Measurements from ENCODE around the gene DGCR2.
A peak's percentile ranks its signal among the peaks of the same experiment; 100 is the strongest.
"Not testable (repeated sequence)": the region's sequence is repeated elsewhere in the genome, so short reads cannot be mapped to it uniquely, and the experiment has no call there.

DGCR2 gene

GRCh38 chr22:19035126-19035473 is 87.1 kb downstream of the DGCR2 start:
- DNase-seq (ENCODE audit: low read depth); H3K9ac ChIP-seq (ENCODE audit: low read length); H3K4me1 ChIP-seq (ENCODE audit: control insufficient read depth, insufficient read depth, low read length); H3K27me3 ChIP-seq (replicated peaks; ENCODE audit: control insufficient read depth, insufficient read depth, low read length); H3K4me3 ChIP-seq (ENCODE audit: low read length); H3K9me3 ChIP-seq (ENCODE audit: control insufficient read depth, low read length): not testable (repeated sequence)
- peaks cover 15% of the 10 kb centered on the region for H3K36me3 ChIP-seq (ENCODE audit: control insufficient read depth, insufficient read depth, low read length, severe bottlenecking)

GRCh38 chr22:19034724-19035120 is 87.5 kb downstream of the DGCR2 start:
- H3K4me3 ChIP-seq (ENCODE audit: low read length); H3K9ac ChIP-seq (ENCODE audit: low read length); H3K9me3 ChIP-seq (ENCODE audit: control insufficient read depth, low read length); H3K27me3 ChIP-seq (replicated peaks; ENCODE audit: control insufficient read depth, insufficient read depth, low read length); DNase-seq (ENCODE audit: low read depth); H3K4me1 ChIP-seq (ENCODE audit: control insufficient read depth, insufficient read depth, low read length): not testable (repeated sequence)
- peaks cover 14% of the 10 kb centered on the region for H3K36me3 ChIP-seq (ENCODE audit: control insufficient read depth, insufficient read depth, low read length, severe bottlenecking)

GRCh38 chr22:19034031-19034723 is 88.0 kb downstream of the DGCR2 start:
- not testable (repeated sequence) for H3K36me3 ChIP-seq (ENCODE audit: control insufficient read depth, insufficient read depth, low read length, severe bottlenecking); DNase-seq (ENCODE audit: low read depth); H3K27me3 ChIP-seq (replicated peaks; ENCODE audit: control insufficient read depth, insufficient read depth, low read length); H3K9me3 ChIP-seq (ENCODE audit: control insufficient read depth, low read length); H3K9ac ChIP-seq (ENCODE audit: low read length); H3K4me3 ChIP-seq (ENCODE audit: low read length); H3K4me1 ChIP-seq (ENCODE audit: control insufficient read depth, insufficient read depth, low read length)

GRCh38 chr22:19033568-19033905 is 88.7 kb downstream of the DGCR2 start:
- not testable (repeated sequence) for H3K4me3 ChIP-seq (ENCODE audit: low read length); H3K36me3 ChIP-seq (ENCODE audit: control insufficient read depth, insufficient read depth, low read length, severe bottlenecking); H3K27me3 ChIP-seq (replicated peaks; ENCODE audit: control insufficient read depth, insufficient read depth, low read length); DNase-seq (ENCODE audit: low read depth); H3K4me1 ChIP-seq (ENCODE audit: control insufficient read depth, insufficient read depth, low read length); H3K9me3 ChIP-seq (ENCODE audit: control insufficient read depth, low read length); H3K9ac ChIP-seq (ENCODE audit: low read length)

- not testable (repeated sequence) for H3K4me1 ChIP-seq (ENCODE audit: control insufficient read depth, insufficient read depth, low read length)
Measured at GRCh38 chr22:19032898-19033567, 89.2 kb downstream of the DGCR2 start.

GRCh38 chr22:19032156-19032785 is 89.9 kb downstream of the DGCR2 start:
- not testable (repeated sequence) for DNase-seq (ENCODE audit: low read depth); H3K4me3 ChIP-seq (ENCODE audit: low read length); H3K9me3 ChIP-seq (ENCODE audit: control insufficient read depth, low read length); H3K4me1 ChIP-seq (ENCODE audit: control insufficient read depth, insufficient read depth, low read length); H3K9ac ChIP-seq (ENCODE audit: low read length); H3K36me3 ChIP-seq (ENCODE audit: control insufficient read depth, insufficient read depth, low read length, severe bottlenecking); H3K27me3 ChIP-seq (replicated peaks; ENCODE audit: control insufficient read depth, insufficient read depth, low read length)

More at GRCh38 chr22:19032898-19033567, 89.2 kb downstream of the DGCR2 start:
- not testable (repeated sequence) for H3K4me3 ChIP-seq (ENCODE audit: low read length); H3K9ac ChIP-seq (ENCODE audit: low read length); H3K27me3 ChIP-seq (replicated peaks; ENCODE audit: control insufficient read depth, insufficient read depth, low read length); H3K36me3 ChIP-seq (ENCODE audit: control insufficient read depth, insufficient read depth, low read length, severe bottlenecking); DNase-seq (ENCODE audit: low read depth); H3K9me3 ChIP-seq (ENCODE audit: control insufficient read depth, low read length)

GRCh38 chr22:19030889-19031252 is 91.3 kb downstream of the DGCR2 start:
- H3K9me3 ChIP-seq (ENCODE audit: control insufficient read depth, low read length); H3K9ac ChIP-seq (ENCODE audit: low read length); H3K4me1 ChIP-seq (ENCODE audit: control insufficient read depth, insufficient read depth, low read length); H3K36me3 ChIP-seq (ENCODE audit: control insufficient read depth, insufficient read depth, low read length, severe bottlenecking); H3K4me3 ChIP-seq (ENCODE audit: low read length); H3K27me3 ChIP-seq (replicated peaks; ENCODE audit: control insufficient read depth, insufficient read depth, low read length); DNase-seq (ENCODE audit: low read depth): not testable (repeated sequence)

GRCh38 chr22:19030226-19030888 is 91.9 kb downstream of the DGCR2 start:
- not testable (repeated sequence) for H3K9ac ChIP-seq (ENCODE audit: low read length); H3K27me3 ChIP-seq (replicated peaks; ENCODE audit: control insufficient read depth, insufficient read depth, low read length); H3K4me3 ChIP-seq (ENCODE audit: low read length); DNase-seq (ENCODE audit: low read depth); H3K9me3 ChIP-seq (ENCODE audit: control insufficient read depth, low read length); H3K36me3 ChIP-seq (ENCODE audit: control insufficient read depth, insufficient read depth, low read length, severe bottlenecking); H3K4me1 ChIP-seq (ENCODE audit: control insufficient read depth, insufficient read depth, low read length)

GRCh38 chr22:19029113-19030103 is 92.8 kb downstream of the DGCR2 start:
- not testable (repeated sequence) for H3K27me3 ChIP-seq (replicated peaks; ENCODE audit: control insufficient read depth, insufficient read depth, low read length); H3K9ac ChIP-seq (ENCODE audit: low read length); H3K36me3 ChIP-seq (ENCODE audit: control insufficient read depth, insufficient read depth, low read length, severe bottlenecking); H3K4me3 ChIP-seq (ENCODE audit: low read length); H3K9me3 ChIP-seq (ENCODE audit: control insufficient read depth, low read length); H3K4me1 ChIP-seq (ENCODE audit: control insufficient read depth, insufficient read depth, low read length)
- DNase-seq (ENCODE audit: low read depth) = peak; percentile 5

GRCh38 chr22:19028060-19028455 is 94.2 kb downstream of the DGCR2 start:
- H3K9ac ChIP-seq (ENCODE audit: low read length); H3K9me3 ChIP-seq (ENCODE audit: control insufficient read depth, low read length); DNase-seq (ENCODE audit: low read depth); H3K27me3 ChIP-seq (replicated peaks; ENCODE audit: control insufficient read depth, insufficient read depth, low read length); H3K4me1 ChIP-seq (ENCODE audit: control insufficient read depth, insufficient read depth, low read length); H3K36me3 ChIP-seq (ENCODE audit: control insufficient read depth, insufficient read depth, low read length, severe bottlenecking); H3K4me3 ChIP-seq (ENCODE audit: low read length): not testable (repeated sequence)

Data from adipocyte (in vitro differentiated cells).